BE2C (cell line): ENCODE results near the gene SLC22A23.

Experiments
- DNase-seq: peaks from one replicate; pipeline ENCODE4 v3.0.0-alpha.2; 2020
- H3K27me3 ChIP-seq: fragments of 250-450 bp; sonication (Bioruptor Pico); 2 replicates; pipeline ENCODE4 v1.5.1; 2020; ENCODE audit warnings: mild to moderate bottlenecking
- H3K36me3 ChIP-seq: fragments of 250-450 bp; sonication (Bioruptor Pico); 2 replicates; pipeline ENCODE4 v1.5.1; 2020; ENCODE audit warnings: mild to moderate bottlenecking
- H3K4me1 ChIP-seq: fragments of 250-450 bp; sonication (Bioruptor Pico); 2 replicates; pipeline ENCODE4 v1.5.1; 2020
- H3K4me3 ChIP-seq: 2 replicates; pipeline ENCODE4 v1.5.1; 2011; ENCODE audit warnings: low read depth, low read length
- H3K9me3 ChIP-seq: fragments of 250-450 bp; sonication (Bioruptor Pico); 2 replicates; pipeline ENCODE4 v1.5.1; 2020
- TF ChIP-seq, protein P1 (sequence below): IDR thresholded peaks from 2 replicates; pipeline ENCODE4 v1.5.1; 2012; ENCODE audit warnings: mild to moderate bottlenecking, low read depth, low read length

SLC22A23 gene

DNA sequence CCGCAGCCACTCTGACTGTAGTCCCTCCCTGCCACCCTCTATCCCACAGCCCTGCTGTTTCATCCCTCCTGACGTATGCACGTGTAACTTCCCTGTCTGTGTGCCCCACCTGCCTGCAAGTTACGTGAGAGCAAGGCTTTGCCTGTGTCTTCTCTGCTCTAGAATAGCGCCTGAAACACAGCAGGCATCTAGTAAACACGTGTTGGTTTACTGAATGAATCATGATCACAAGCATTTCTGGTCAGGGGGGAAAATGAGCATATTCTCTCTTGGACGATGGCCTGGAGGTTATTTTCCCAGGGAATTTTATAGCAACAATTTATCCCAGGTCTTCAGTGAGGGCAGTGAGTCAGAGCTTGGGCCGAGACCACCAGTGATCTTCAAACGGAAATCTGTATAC is 159.8 kb downstream of the SLC22A23 start:
- TF ChIP-seq, protein P1, sequence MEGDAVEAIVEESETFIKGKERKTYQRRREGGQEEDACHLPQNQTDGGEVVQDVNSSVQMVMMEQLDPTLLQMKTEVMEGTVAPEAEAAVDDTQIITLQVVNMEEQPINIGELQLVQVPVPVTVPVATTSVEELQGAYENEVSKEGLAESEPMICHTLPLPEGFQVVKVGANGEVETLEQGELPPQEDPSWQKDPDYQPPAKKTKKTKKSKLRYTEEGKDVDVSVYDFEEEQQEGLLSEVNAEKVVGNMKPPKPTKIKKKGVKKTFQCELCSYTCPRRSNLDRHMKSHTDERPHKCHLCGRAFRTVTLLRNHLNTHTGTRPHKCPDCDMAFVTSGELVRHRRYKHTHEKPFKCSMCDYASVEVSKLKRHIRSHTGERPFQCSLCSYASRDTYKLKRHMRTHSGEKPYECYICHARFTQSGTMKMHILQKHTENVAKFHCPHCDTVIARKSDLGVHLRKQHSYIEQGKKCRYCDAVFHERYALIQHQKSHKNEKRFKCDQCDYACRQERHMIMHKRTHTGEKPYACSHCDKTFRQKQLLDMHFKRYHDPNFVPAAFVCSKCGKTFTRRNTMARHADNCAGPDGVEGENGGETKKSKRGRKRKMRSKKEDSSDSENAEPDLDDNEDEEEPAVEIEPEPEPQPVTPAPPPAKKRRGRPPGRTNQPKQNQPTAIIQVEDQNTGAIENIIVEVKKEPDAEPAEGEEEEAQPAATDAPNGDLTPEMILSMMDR: no peak
- H3K4me1 ChIP-seq: no peaks in the 10 kb centered on the region
- H3K36me3 ChIP-seq: no peaks in the 10 kb centered on the region
- no peaks in the 10 kb centered on the region for H3K9me3 ChIP-seq
- H3K4me3 ChIP-seq: no peak overlapping the region
- peaks cover 6% of the 10 kb centered on the region; the same call in 1 of the 2 replicates for H3K27me3 ChIP-seq
- no peak for DNase-seq

DNA sequence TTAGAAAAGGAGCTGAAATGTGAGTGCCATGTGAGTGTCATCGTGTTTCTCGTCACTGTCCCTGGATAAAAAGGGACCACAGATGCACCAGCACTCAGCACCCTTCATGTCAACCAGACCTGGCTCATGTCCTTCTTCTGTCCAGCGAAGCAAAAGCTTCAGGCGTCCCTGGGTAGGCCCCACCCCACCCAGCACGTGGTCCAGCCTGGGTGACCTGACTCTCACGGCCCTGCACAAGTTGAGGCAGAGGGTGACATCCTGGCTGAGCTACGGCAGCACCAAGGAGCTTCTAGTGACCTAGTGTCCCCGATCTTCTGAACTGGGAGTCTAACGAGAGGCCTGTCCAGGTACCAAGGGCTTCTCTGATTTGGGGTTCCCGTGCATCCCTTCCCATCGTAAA is 160.3 kb downstream of the SLC22A23 start:
- Histone ChIP-seq H3K36me3 (no peaks in the 10 kb centered on the region), H3K27me3 (peaks cover 1% of the 10 kb centered on the region; the same call in 1 of the 2 replicates), H3K4me1 (no peaks in the 10 kb centered on the region), H3K9me3 (no peaks in the 10 kb centered on the region), H3K4me3 (no peak overlapping the region)
- DNase-seq: no peak
- TF ChIP-seq, protein P1: no peak

DNA sequence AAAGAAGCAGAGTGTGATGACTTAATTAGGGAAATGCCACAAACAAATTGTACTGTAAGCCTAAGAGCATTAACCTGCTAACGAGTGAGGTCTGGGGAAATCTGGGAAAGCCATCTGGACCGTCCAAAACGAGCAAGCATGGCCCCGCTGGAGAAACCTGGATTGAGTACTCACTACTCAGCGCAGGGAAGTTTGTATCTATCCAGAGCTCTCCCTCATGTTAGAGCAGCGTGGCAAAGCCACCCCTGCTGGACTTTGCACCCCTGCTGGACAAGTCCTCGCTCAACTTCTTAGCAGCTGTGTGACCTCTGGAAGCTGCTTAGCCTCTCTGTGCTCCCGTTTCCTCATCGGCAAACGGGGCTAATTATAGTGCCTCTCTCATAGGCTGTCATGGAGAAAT is 160.8 kb downstream of the SLC22A23 start:
- DNase-seq: no peak

DNA sequence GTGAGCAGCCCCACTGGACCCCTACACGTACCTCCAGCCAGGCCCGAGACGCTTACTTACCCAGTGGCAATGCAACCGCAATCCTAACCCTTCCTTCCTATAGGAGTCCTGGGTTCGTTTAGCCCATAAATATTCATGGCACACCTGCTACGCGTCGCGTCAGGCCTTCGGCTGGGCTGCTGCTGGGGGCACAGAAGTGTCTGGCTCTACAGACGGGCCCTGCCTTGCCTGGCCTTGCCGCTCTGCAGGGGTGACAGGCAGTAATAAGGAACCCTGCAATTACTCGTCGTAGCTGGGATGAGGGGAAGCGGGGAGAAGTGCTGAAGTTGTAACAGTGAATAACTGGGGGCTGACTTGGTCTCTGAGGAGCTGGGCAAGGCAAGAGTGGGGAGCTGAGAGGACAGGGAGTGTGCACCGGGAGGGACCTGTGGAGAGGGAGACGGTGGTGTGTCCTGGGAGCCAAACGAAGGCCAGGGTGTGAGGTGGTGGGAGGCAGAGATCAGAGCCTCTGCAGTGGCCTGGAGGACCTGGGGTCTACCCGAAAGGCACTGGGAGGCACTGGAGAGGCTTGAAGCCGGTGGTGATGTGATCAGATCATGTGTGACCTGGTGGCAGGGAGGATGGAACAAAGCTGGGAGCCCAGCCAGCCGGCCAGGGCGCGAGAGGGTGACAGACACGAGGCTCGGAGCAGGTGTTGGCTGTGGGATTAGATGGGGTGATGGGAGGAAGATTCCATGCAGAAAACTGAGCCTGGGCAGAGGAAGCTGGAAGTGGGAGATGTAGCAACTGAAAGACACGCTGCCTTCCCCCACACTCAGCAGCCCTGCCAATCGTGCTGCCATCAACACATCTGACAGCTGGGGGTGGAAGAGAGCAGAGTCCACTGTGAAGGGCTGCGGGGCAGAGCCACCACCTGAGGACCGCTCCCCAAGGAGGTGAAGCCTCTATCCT is 161.7 kb downstream of the SLC22A23 start:
- H3K36me3 ChIP-seq: no peaks in the 10 kb centered on the region
- H3K4me1 ChIP-seq: no peaks in the 10 kb centered on the region
- TF ChIP-seq, protein P1: peak; percentile 42
- no peak overlapping the region for H3K4me3 ChIP-seq
- no peaks in the 10 kb centered on the region for H3K27me3 ChIP-seq
- peak; percentile 28 for DNase-seq
- H3K9me3 ChIP-seq: no peaks in the 10 kb centered on the region

More for the DNA sequence above, 160.8 kb downstream of the SLC22A23 start:
- Histone ChIP-seq H3K4me1 (no peaks in the 10 kb centered on the region), H3K4me3 (no peak overlapping the region), H3K9me3 (no peaks in the 10 kb centered on the region), H3K27me3 (no peaks in the 10 kb centered on the region), H3K36me3 (no peaks in the 10 kb centered on the region)
- TF ChIP-seq, protein P1: no peak

DNA sequence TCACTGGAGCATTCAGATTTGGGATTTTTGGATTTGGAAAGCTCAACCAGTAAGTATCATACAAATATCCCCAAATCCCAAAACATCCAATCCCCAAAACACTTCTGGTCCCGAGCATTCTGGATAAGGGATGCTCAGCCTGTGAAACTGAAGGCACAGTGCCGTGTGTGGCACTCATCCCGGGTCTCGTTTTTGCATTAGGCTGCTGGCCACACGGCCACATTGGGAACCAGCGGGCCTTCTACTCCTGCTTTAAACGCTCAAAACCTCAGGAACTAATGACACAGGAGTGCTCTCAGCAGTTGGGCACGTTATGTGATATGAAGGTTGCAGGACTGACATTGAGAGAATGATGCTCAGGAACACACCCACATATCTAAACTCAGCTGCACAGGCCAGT is 162.5 kb downstream of the SLC22A23 start:
- Histone ChIP-seq H3K9me3 (no peaks in the 10 kb centered on the region), H3K27me3 (no peaks in the 10 kb centered on the region), H3K4me3 (no peak overlapping the region), H3K4me1 (no peaks in the 10 kb centered on the region), H3K36me3 (no peaks in the 10 kb centered on the region)
- TF ChIP-seq, protein P1: no peak
- DNase-seq: no peak
